GM12872 (cell line): ENCODE data around the gene OGFOD2.

Source experiments
- TF ChIP-seq, protein P1 (sequence below): IDR thresholded peaks from 3 replicates; pipeline ENCODE4 v1.5.1; 2011; ENCODE audit warnings: low read depth, mild to moderate bottlenecking, low read length, moderate library complexity; ENCODE audit not compliant: insufficient read depth

OGFOD2 gene

DNA sequence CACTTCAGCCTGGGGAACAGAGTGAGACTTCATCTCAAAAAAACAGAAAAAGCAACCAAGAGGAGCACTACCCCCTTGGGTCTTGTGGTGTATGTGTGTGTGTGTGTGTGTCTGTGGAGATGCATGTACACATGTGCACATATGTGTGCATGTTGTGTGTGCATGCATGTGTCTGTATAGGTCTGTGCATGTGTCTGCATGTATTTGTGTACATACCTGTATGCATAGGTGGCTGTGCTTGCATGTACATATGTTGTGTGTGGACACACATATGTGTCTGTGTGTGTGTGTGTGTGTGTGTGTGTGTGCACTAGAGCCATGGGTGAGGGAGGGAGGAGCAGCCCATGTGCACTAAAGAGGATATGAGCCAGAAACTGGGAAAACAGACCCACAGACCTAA, 54.5 kb downstream of the OGFOD2 start:
- TF ChIP-seq, protein P1, sequence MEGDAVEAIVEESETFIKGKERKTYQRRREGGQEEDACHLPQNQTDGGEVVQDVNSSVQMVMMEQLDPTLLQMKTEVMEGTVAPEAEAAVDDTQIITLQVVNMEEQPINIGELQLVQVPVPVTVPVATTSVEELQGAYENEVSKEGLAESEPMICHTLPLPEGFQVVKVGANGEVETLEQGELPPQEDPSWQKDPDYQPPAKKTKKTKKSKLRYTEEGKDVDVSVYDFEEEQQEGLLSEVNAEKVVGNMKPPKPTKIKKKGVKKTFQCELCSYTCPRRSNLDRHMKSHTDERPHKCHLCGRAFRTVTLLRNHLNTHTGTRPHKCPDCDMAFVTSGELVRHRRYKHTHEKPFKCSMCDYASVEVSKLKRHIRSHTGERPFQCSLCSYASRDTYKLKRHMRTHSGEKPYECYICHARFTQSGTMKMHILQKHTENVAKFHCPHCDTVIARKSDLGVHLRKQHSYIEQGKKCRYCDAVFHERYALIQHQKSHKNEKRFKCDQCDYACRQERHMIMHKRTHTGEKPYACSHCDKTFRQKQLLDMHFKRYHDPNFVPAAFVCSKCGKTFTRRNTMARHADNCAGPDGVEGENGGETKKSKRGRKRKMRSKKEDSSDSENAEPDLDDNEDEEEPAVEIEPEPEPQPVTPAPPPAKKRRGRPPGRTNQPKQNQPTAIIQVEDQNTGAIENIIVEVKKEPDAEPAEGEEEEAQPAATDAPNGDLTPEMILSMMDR = no peak
